Neuronal stem cell (in vitro differentiated cells): ENCODE measurements around the gene TLCD1.

Experiments
- DNase-seq: peaks from one replicate; pipeline ENCODE4 v3.0.0-alpha.2; 2013; ENCODE audit warnings: low spot score
- H2AFZ ChIP-seq: one replicate; pipeline ENCODE4 v1.6.1; 2013; ENCODE audit warnings: mild to moderate bottlenecking, low read length, inconsistent platforms
- H2AK5ac ChIP-seq: 2 replicates; pipeline ENCODE4 v1.6.1; 2013; ENCODE audit warnings: low read depth, mild to moderate bottlenecking, inconsistent platforms, low read length, moderate library complexity, mixed read lengths
- H2BK120ac ChIP-seq: 2 replicates; pipeline ENCODE4 v1.6.1; 2013; ENCODE audit warnings: low read depth, mild to moderate bottlenecking, inconsistent platforms, low read length, moderate library complexity, mixed read lengths
- H2BK12ac ChIP-seq: one replicate; pipeline ENCODE4 v1.6.1; 2013; ENCODE audit warnings: low read length, inconsistent platforms
- H2BK15ac ChIP-seq: 2 replicates; pipeline ENCODE4 v1.6.1; 2013; ENCODE audit warnings: mild to moderate bottlenecking, low read length, inconsistent platforms, mixed read lengths
- H2BK5ac ChIP-seq: one replicate; pipeline ENCODE4 v1.6.1; 2013; ENCODE audit warnings: inconsistent platforms, mild to moderate bottlenecking, low read length, moderate library complexity
- H3K14ac ChIP-seq: one replicate; pipeline ENCODE4 v1.6.1; 2013; ENCODE audit warnings: low read length, inconsistent platforms
- H3K18ac ChIP-seq: 2 replicates; pipeline ENCODE4 v1.6.1; 2013; ENCODE audit warnings: low read length, inconsistent platforms
- H3K23ac ChIP-seq: 2 replicates; pipeline ENCODE4 v1.6.1; 2013; ENCODE audit warnings: low read depth, mild to moderate bottlenecking, mixed read lengths, low read length, inconsistent platforms; ENCODE audit not compliant: poor library complexity
- H3K27ac ChIP-seq: replicated peaks from 3 replicates; pipeline ENCODE4 v1.5.1; 2013; ENCODE audit warnings: low read length, inconsistent platforms
- H3K27me3 ChIP-seq, 3 experiments: 2 replicates each; pipeline ENCODE4 v1.6.1; 2013; ENCODE audit warnings: low read length in 3 of 3, mild to moderate bottlenecking in 2 of 3, inconsistent platforms in 1 of 3, low read depth in 1 of 3, mixed read lengths in 1 of 3, moderate library complexity in 1 of 3; ENCODE audit not compliant: control insufficient read depth in 3 of 3, insufficient read depth in 3 of 3
- H3K36me3 ChIP-seq, 2 donors: replicated peaks in 1 of 2; 2 replicates each; pipeline ENCODE4 v1.6.1; 2013; ENCODE audit warnings: low read length in 2 of 2; ENCODE audit not compliant: control insufficient read depth in 2 of 2, insufficient read depth in 2 of 2
- H3K4ac ChIP-seq: 2 replicates; pipeline ENCODE4 v1.6.1; 2013; ENCODE audit warnings: inconsistent platforms, mild to moderate bottlenecking, low read length, moderate library complexity
- H3K4me1 ChIP-seq, 2 donors: 1 replicate in 1 of 2; 2 replicates in 1 of 2; pipeline ENCODE4 v1.6.1; 2013; ENCODE audit warnings: low read length in 2 of 2, low read depth in 1 of 2; ENCODE audit not compliant: control insufficient read depth in 2 of 2, insufficient read depth in 1 of 2
- H3K4me2 ChIP-seq: one replicate; pipeline ENCODE4 v1.6.1; 2013; ENCODE audit warnings: mild to moderate bottlenecking, low read length, inconsistent platforms; ENCODE audit not compliant: insufficient read depth, poor library complexity, severe bottlenecking
- H3K4me3 ChIP-seq, 2 donors: 2 replicates each; pipeline ENCODE4 v1.5.1; 2013; ENCODE audit warnings: low read length in 2 of 2, mild to moderate bottlenecking in 2 of 2, inconsistent platforms in 1 of 2, moderate library complexity in 1 of 2
- H3K79me1 ChIP-seq: one replicate; pipeline ENCODE4 v1.6.1; 2013; ENCODE audit warnings: low read depth, mild to moderate bottlenecking, inconsistent platforms, low read length, moderate library complexity
- H3K9ac ChIP-seq: one replicate; pipeline ENCODE4 v1.6.1; 2013; ENCODE audit warnings: mild to moderate bottlenecking, low read depth, low read length, inconsistent platforms; ENCODE audit not compliant: poor library complexity
- H3K9me3 ChIP-seq, 2 donors: replicated peaks in 1 of 2; 2 replicates each; pipeline versions ENCODE3 to v1.6.1; 2013; ENCODE audit warnings: low read length in 2 of 2, mild to moderate bottlenecking in 2 of 2, inconsistent platforms in 1 of 2, low read depth in 1 of 2, mixed read lengths in 1 of 2, moderate library complexity in 1 of 2; ENCODE audit not compliant: control insufficient read depth in 2 of 2, insufficient read depth in 1 of 2
- H4K8ac ChIP-seq: one replicate; pipeline ENCODE4 v1.6.1; 2013; ENCODE audit warnings: low read depth, mild to moderate bottlenecking, inconsistent platforms, low read length, moderate library complexity
- H4K91ac ChIP-seq: one replicate; pipeline ENCODE4 v1.6.1; 2013; ENCODE audit warnings: low read length, low read depth, mild to moderate bottlenecking, inconsistent platforms; ENCODE audit not compliant: poor library complexity
- WGBS, 2 donors: extraction: QIAGEN DNeasy Blood & Tissue Kit; methylation state at CpG; one replicate each; pipeline ENCODE4 v1.1.7; 2013; ENCODE audit warnings: missing lambda C conversion rate in 2 of 2, mixed read lengths in 1 of 2; ENCODE audit not compliant: insufficient read length in 2 of 2, insufficient replicate concordance in 1 of 2; ENCODE audit errors: extremely low coverage in 2 of 2; 5-methylcytosine and 5-hydroxymethylcytosine counted together

TLCD1 gene

DNA sequence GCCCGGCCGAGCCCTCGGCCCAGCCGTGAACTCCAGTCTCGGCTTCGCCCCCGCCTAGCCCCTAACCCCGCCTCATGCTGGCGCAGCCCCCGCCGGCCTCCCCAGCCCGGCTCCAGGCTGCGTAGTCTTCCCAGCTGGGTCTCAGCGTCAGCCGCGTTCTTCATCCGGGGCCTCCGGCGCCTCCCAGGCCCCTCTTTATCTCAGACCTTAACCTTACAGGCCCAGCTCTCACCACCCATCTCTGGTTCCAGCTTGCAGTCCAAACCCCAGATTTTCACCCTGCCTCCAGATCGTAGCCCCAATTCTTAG, 14.4 kb downstream of the TLCD1 start, which contains the start of gene PROCA1:
TSS of gene PROCA1 (minus strand) at position 166 of the 309 bp plus-strand sequence. CDS start 228 bp downstream, outside the sequence.
- H3K4me1 ChIP-seq = peaks cover 13 to 17% of the 10 kb centered on the region in 2 donors
- H3K27me3 ChIP-seq = no peaks in the 10 kb centered on the region
- WGBS, 2 donors = no CpG with 5 or more reads among the region's 20 CpGs
- peak within 1 kb of the TSS; percentile 70 for H2AK5ac ChIP-seq
- peak within 1 kb of the TSS; percentile 99 for H3K18ac ChIP-seq
- peak within 1 kb of the TSS; percentile 99 for H2BK12ac ChIP-seq
- peak within 1 kb of the TSS; percentile 97 for H3K27ac ChIP-seq
- H4K91ac ChIP-seq = peak within 1 kb of the TSS; percentile 90
- H3K9ac ChIP-seq = peak within 1 kb of the TSS; percentile 93
- H3K4ac ChIP-seq = peak within 1 kb of the TSS; percentile 94
- peak within 1 kb of the TSS; percentile 93 for H2BK5ac ChIP-seq
- peak within 1 kb of the TSS; percentile 59 to 84 for H3K4me3 ChIP-seq
- peak within 1 kb of the TSS; percentile 89 for H2AFZ ChIP-seq
- H3K4me2 ChIP-seq = peak within 1 kb of the TSS; percentile 93
- H3K14ac ChIP-seq = peak within 1 kb of the TSS; percentile 76
- H3K79me1 ChIP-seq = peaks cover 6% of the 10 kb centered on the region
- peaks cover 18 to 49% of the 10 kb centered on the region in 2 donors for H3K36me3 ChIP-seq
- no peaks in the 10 kb centered on the region for H3K9me3 ChIP-seq
- peak within 1 kb of the TSS; percentile 90 for H3K23ac ChIP-seq
- peak within 1 kb of the TSS; percentile 0 for H2BK15ac ChIP-seq
- H4K8ac ChIP-seq = no peak within 1 kb of the TSS
- no peak for DNase-seq
- H2BK120ac ChIP-seq = peak within 1 kb of the TSS; percentile 95

DNA sequence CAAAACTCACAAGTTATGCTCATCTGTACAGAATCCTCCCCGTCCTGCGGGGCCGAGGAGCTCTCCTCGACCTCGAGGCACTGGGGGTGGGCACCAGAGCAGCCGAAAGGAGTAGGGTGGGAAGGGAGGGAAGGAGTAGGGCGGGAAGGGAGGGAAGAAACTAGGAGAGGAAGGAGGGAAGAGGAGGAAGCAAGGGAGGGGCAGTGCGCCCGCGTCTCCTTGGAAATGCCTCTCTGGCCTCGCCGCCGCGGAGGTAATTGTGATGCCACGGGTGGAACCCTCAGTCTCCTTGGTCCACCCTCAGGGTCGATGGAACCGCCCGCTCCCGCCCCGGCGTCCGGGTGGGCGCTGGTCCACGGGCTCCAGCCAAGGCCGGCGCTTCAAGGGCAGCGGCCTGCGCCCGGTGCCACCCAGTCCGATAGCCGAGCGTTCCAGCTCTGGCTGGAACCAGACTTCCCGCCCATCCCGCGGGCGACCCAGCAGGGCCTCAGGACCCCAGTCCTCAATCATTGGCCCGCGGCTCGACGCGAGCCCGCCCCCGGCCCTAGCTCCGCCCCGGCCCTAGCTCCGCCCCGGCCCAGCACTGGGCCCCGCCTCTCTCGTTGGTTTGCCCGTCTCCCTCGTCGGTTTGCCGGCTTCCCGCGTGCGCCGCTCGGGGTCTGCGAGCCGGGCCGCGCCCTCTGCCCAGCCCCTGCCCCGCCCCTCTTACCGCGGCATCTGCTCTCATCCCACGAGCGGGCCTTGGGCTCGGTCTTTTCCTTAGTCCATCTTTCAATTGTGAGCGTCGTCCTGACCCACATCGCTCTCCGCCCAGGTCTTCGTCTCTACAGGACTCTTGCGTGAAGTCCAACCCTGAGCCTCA, 14.9 kb downstream of the TLCD1 start:
- no CpG with 5 or more reads among the region's 74 CpGs for WGBS, 2 donors
- Histone ChIP-seq H4K8ac (no peak overlapping the region), H3K36me3 (peaks cover 18 to 46% of the 10 kb centered on the region in 2 donors), H3K27ac (peak overlapping the region; percentile 97), H2BK15ac (no peak overlapping the region), H3K27me3 (no peaks in the 10 kb centered on the region), H4K91ac (peak overlapping the region; percentile 90), H3K9ac (peak overlapping the region; percentile 93), H2BK12ac (peak overlapping the region; percentile 99), H2BK120ac (peak overlapping the region; percentile 95), H3K79me1 (peaks cover 4% of the 10 kb centered on the region), H3K18ac (peak overlapping the region; percentile 99), H3K4me2 (peak overlapping the region; percentile 93), H2AFZ (peak overlapping the region; percentile 89), H3K4me3 (peak overlapping the region; percentile 59 to 84), H2BK5ac (peak overlapping the region; percentile 93), H3K4me1 (peaks cover 12 to 13% of the 10 kb centered on the region in 2 donors), H3K14ac (peak overlapping the region; percentile 76), H3K9me3 (no peaks in the 10 kb centered on the region), H2AK5ac (peak overlapping the region; percentile 70), H3K4ac (peak overlapping the region; percentile 94), H3K23ac (peak overlapping the region; percentile 90)
- peak; percentile 93 for DNase-seq

DNA sequence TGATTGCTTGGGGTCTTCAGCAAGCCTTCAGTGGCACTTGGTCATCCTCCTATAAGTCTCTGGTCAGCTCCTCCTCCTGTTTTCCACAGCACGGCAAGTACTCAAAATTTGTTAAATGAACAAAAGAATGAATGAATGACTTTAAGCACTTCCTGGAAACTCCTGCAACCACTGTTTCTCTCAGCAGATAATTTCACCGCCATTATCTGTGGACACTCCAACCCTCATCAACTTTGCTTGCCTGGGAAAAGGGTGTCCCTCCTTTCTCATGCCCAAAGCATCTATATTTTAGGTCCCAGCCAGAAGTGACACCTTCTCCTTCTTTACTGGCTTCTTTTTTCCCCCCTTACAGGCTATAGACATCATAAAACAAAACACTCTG, 18.7 kb downstream of the TLCD1 start:
- Histone ChIP-seq H3K4ac (no peak overlapping the region), H3K27ac (no peak overlapping the region), H3K18ac (no peak overlapping the region), H3K4me3 (no peak overlapping the region), H3K14ac (no peak overlapping the region), H3K4me1 (peaks cover 15 to 17% of the 10 kb centered on the region in 2 donors), H3K4me2 (no peak overlapping the region), H4K91ac (no peak overlapping the region), H2BK120ac (no peak overlapping the region), H4K8ac (no peak overlapping the region), H3K9me3 (no peaks in the 10 kb centered on the region), H2AFZ (no peak overlapping the region), H3K23ac (no peak overlapping the region), H2AK5ac (no peak overlapping the region), H2BK5ac (no peak overlapping the region), H2BK15ac (no peak overlapping the region), H3K79me1 (peaks cover 9% of the 10 kb centered on the region), H3K27me3 (no peaks in the 10 kb centered on the region), H3K9ac (no peak overlapping the region), H3K36me3 (peaks cover 11 to 34% of the 10 kb centered on the region in 2 donors), H2BK12ac (no peak overlapping the region)
- no CpG with 5 or more reads among the region's 2 CpGs for WGBS, 2 donors
- DNase-seq = no peak
